ENCODE data around the gene MAPK10.
"Not testable (repeated sequence)": the region's sequence is repeated elsewhere in the genome, so short reads cannot be mapped to it uniquely, and the experiment has no call there.

Gene MAPK10

DNA sequence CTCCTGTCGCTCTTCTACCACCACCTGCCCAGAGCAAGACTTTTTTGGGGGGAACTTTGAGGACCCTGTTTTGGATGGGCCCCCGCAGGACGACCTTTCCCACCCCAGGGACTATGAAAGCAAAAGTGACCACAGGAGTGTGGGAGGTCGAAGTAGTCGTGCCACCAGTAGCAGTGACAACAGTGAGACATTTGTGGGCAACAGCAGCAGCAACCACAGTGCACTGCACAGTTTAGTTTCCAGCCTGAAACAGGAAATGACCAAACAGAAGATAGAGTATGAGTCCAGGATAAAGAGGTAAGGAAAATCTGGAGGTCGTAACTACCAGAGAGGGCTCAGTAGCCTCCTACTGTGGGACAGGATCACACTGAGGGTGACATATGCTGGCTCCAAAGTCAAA lies 364.5 kb downstream of the MAPK10 start:
- DNase-seq (ENCODE audit: extremely low read depth in 1 of 2, low read depth in 1 of 2), result no peak

DNA sequence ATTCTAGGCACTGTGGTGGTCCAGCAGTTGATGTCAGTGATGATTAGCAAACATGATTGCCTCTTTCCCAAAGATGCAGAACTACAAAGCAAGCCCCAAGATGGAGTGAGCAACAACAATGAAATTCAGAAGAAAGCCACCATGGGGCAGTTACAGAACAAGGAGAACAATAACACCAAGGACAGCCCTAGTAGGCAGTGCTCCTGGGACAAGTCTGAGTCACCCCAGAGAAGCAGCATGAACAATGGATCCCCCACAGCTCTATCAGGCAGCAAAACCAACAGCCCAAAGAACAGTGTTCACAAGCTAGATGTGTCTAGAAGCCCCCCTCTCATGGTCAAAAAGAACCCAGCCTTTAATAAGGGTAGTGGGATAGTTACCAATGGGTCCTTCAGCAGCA lies 365.3 kb downstream of the MAPK10 start:
- no peak for DNase-seq (ENCODE audit: extremely low read depth in 1 of 2, low read depth in 1 of 2)

DNA sequence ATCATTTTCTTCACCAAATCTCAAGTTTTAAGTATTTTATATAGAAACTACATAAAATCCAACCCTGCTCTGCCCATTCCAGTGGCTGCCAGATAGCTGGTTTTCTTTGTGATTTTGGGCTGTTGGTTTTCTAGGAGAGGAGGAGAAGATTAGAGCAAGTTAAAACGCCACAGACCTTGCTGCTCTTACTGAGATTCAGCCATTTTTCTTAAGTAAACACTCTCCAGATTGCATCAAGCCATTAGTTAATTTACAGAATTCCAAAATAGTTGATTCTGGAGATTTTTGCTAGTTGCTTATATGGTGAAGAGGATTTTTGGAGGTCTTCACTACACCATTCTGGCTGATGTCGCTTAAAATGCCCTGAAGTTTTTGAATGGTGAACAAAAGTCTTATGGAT lies 366.2 kb downstream of the MAPK10 start:
- DNase-seq (ENCODE audit: extremely low read depth in 1 of 2, low read depth in 1 of 2), result no peak

DNA sequence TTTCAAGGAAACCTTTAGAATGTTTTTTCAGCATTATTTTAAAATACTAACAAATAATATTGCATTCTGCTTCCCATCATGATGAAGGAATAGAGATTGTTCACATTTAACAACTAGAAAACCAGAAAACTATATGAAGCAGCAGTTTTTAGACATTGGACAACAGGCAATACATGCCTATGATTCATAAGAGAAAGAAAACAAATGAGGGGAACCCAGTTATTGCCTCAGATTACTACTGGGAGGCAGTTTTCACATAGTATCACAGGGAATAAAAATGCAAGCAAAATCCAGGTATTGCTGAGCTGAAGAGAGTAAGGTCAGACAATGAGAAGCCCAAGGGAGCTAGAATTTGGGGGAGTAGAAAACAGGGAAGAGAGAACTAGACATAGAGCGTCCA lies 373.6 kb downstream of the MAPK10 start:
- no peak for DNase-seq (ENCODE audit: extremely low read depth in 1 of 2, low read depth in 1 of 2)

DNA sequence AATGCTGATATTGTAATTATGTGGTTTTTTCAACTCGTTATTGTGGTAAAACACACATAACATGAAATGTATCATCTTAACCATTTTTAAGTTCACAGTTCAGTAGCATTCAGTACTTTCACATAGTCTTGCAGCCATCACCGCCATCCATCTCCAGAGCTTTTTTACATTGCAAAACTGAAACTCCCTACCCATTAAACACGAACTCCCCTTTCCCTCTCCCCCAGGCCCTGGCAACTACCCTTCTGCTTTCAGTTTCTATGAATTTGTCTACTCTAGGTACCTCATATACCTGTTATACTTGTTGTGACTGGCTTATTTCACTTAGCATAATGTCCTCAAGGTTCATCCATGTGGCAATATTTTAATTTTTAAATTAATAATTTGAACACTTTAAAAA lies 380.6 kb downstream of the MAPK10 start:
- DNase-seq (ENCODE audit: extremely low read depth in 1 of 2, low read depth in 1 of 2), result no peak

DNA sequence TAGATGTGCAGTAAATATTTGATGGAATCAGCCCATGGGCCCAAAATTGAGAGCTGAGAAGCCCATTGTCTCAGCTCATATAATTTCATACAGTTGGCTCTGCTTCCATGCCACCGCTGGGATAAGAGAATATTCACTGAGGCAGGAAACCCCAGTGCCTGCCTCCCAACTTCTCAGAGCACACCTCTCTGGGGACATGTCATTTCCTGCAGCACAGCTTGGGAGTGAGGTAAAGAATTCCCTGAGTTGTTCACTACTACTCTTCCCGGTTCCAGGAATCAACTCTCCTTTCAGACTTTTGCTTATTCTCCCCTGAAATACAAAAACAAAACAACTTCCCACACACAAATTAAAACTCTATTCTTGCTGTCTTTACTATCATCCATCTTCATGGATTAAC lies 389.3 kb downstream of the MAPK10 start:
- DNase-seq (ENCODE audit: extremely low read depth in 1 of 2, low read depth in 1 of 2), result no peak

DNA sequence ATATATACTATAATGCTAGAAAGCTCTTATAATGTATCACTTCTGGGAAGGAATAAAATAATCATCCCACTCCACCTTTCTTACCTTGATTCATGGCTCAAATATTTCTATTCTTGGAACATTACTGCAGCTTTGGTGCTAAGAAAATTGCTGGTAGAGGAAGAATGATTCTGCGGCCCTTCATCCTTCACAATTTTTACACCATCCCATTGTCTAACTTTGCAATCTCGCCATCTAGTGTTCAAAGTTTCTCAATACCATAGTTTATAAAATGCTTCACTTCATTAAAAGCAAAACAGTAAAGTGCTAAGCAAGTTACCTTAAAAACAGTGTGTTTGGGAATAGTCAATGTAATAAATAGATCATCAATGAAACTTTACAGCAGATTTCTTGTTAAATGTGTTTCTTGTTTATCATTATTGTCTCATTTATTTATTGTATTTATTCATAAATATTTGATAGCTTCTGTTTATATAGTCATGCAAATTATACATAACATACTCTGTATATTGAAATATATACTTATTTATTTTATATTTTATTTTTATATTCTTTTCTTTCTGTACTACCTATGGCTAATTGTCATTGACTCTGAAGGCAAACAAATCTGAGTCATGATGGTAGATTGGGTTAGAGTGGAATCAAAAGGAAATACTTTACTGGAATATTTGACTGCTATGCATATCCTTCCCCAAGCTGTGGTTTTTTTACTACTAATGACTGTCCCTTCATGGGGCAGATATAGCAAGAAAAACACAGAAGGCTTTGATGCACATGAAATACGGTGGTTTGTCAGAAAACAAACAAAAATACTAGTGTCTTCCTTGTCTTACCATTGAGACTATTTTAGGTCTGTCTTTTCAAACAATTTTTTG lies 390.7 kb downstream of the MAPK10 start:
- DNase-seq (ENCODE audit: extremely low read depth in 1 of 2, low read depth in 1 of 2), result no peak

DNA sequence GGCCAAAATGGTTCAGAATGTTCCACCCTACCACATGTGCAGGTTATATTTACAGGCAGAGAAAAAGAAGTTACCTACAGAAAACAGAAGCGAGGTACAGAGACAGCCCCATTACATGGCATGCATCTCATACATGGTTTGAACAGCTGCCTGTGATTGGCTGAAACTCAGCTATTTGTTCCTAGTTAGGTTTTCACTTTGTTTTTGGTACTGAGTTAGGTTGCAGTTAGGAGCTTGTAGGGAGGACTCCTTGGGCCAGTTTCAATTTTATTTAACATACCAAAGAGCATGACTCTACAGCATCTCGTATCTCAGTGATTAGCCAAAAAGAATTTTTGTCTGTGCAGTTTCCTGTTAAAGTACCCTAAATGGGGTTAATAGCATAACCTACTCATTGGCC lies 392.0 kb downstream of the MAPK10 start:
- no peak for DNase-seq (ENCODE audit: extremely low read depth in 1 of 2, low read depth in 1 of 2)

DNA sequence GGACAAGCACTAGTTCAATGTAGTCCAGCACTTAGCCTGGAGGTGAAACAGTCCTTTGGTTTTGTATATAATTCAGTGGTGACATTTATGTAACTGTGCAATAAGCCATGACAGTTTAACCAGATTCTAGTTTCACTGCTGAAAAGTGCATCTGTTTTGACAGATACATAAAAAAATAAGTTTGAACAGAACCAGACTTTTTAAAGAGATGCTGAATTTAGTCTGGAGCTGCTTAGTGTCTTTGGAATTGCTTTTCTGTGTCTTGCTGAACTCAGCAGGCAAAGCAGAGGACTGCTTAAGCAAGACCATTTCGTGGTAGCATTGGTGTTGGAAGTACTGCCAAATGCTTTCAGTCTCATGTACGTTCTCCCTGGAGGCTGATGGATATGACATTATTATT lies 393.5 kb downstream of the MAPK10 start:
- no peak for DNase-seq (ENCODE audit: extremely low read depth in 1 of 2, low read depth in 1 of 2)

DNA sequence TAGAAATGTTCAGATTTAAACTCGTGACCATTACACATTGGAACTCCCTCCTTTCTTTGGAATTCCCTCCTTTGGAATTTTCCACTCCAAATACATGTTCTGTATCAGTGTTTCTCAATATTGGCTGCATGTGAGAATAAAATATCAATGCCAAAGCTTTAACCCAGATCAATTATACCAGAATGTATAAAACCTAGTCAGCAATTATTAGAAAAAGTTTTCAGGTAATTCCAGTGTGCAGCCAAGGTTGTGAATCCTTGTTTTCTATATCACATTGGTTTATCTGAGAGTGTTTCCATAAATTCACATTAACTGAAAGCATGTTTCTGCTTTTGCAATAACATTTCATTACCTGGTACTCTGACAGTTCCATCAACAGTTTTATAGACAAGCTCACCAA lies 394.3 kb downstream of the MAPK10 start:
- no peak for DNase-seq (ENCODE audit: extremely low read depth in 1 of 2, low read depth in 1 of 2)

DNA sequence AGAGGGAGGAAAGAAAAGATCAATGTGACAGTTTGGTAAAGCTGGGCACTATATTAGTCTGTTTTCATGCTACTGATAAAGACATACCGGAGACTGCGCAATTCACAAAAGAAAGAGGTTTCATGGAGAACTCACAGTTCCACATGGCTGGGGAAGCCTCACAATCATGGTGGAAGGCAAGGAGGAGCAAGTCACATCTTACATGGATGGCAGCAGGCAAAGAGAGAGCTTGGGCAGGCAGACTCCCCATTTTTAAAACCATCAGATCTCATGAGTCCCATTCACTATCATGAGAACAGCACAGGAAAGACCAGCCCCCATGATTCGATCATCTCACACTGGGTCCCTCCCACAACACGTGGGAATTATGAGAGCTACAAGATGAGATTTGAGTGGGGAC lies 394.8 kb downstream of the MAPK10 start:
- DNase-seq (ENCODE audit: extremely low read depth in 1 of 2, low read depth in 1 of 2), result not testable (repeated sequence)

DNA sequence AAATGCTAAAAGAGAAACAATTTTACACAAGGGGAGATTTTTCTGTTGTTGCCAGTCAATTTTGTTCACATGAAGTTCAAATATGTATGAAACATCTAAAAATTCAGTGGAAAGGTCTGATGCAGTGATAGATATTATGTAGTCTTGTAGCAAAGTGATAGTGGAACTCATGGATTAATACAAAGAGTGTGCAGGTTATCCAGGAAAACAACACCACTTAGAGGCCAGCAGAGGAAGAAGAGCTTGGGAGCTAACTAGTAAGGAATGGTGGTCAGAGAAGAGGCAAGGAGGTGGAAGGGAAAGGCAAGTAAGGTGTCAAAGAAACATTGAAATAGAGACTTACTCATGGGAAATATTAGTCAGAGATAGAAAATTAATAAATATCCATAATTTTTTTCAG lies 395.6 kb downstream of the MAPK10 start:
- DNase-seq (ENCODE audit: extremely low read depth in 1 of 2, low read depth in 1 of 2), result no peak

DNA sequence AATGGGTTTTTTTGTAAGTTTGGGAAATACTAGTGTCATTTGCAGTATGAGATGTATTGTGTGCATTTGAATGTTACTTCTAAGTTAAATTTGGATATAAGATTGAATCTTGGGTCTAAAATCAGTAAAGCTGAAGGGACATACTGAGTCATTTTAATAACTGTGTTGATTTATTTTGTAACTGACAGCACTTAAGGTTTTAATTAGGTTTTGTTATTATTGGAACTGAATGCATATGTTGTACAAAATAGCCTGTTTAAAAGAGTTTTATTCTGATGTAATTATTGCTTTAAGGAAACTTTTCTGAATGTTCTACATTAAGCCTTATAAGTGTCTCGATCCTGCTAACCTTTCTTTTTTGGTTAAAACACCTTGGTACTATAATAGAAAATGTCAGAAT lies 396.6 kb downstream of the MAPK10 start:
- no peak for DNase-seq (ENCODE audit: extremely low read depth in 1 of 2, low read depth in 1 of 2)

DNA sequence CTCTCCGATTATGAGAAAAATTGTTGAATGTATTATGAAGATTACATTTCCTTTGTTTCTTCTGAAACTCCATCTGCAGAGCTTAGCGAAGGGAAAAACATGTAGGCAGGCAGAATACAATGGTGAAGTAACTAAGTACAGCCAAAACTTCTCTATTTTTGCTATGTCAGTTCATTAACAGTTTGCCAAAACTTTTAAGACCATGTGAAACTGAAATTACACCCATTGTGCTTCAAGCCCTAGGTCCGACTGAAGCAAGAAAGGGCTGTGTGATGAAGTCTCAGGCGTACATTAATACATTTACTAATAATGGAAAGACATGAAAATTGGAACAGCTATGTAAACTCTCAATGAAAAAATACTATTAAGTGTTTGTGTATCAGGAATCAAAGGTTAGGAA lies 398.0 kb downstream of the MAPK10 start:
- no peak for DNase-seq (ENCODE audit: extremely low read depth in 1 of 2, low read depth in 1 of 2)

DNA sequence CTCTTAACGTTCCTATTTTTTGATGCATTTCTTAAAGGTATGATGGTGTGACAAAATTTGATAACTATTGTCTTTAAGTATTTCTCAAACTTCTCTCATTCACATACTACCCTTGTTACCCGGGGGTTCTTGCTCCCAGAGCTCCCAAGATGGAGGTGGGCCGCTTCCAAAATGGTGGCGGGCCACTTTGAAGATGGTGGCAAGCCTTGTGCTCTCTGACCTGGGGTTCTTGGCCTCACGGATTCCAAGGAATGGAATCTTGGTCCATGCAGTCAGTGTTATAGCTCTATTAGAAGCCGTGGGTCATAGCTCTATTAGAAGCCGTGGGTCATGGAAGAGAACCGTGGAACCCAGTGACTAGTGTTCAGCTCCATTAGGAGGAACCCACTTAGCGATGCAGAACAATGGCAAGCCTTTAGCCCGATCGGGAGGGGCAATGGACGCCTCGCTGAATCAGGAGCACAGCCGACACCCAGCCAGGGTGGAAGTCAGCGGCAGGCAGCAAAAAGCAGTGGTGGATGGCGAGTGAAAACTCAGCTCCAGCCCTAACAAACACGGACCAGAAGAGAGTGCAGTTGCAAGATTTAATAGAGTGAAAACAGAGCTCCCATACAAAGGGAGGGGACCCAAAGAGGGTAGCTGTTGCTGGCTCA lies 403.4 kb downstream of the MAPK10 start:
- no peak for DNase-seq (ENCODE audit: extremely low read depth in 1 of 2, low read depth in 1 of 2)

DNA sequence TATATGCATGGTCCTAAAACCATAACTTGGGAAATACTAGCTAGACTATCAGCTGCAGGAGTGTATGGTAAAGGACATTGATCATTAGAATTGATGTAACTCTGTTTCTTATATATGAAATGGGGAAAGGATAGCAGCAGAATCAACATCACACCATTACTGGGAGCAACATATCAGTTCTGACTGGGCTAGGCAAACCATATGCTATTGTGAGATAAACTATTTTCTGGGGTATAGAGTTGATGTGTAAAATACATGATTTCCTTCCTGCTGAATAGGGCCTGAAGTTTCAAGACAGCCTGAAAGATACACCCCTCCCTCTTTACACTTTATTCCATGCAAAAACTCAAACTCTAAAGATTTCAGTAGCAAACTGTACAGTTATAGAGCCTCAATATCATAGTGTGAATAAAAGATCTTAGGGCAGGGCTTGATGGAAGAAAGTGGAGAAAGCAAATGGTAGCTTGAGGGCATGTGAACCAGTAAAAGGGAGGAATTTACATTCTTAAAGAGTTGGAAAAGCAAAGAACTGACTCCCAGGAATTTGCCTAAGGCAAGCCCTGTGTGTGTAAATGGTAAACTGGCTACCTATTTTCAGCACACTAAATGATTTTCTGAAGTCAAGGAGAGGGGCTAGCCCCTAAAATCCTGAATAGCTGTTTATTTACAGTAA lies 404.1 kb downstream of the MAPK10 start:
- DNase-seq (ENCODE audit: extremely low read depth in 1 of 2, low read depth in 1 of 2), result no peak

DNA sequence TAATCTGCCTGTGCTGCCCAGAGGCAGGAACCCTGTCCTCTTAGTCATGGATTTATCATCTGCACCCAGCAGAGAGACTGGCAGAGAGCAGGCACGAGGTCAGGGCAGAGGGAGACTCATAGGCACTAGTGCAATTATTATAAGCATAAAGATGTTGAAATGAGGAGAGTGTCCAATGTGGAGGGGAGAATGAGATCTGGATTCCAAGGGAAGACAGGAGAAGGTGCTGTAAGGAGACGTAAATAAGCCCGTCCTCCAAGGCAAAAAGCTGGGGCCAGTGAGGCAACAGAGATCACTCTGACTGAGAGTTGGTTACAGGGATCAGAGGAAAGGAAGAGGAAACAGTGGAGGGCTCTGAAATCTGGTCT lies 406.2 kb downstream of the MAPK10 start:
- DNase-seq (ENCODE audit: extremely low read depth in 1 of 2, low read depth in 1 of 2), result no peak

DNA sequence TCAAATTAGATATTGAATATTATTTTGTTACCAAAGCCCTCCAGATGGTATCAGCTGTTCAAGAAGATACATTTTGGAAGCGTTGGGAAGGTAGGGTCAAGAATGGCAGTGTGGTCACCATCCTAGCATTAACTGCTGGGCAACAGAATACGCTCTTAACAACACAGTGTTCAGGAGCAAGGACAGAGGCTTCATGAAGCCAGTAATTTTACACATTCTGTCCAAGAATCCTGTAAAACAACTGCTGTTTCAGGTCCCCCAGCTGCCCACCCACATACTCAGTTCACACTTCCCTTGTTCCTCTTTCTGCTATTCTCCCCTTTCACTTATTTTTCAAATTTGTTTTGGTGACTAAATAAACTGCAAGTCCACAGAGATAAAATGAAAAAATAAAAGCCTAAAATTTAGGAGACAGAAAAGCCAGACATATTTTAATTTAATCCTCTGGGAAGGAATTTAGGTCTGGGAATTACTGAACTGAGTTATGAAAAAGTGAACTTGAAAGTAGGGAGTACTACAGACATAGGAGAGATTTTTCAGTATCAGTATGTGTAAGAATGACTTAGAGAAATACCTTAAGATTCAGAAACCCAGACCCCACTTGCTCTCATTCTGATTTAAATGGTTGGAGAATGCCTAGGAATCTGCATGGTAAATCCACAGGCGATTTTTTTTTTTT lies 406.7 kb downstream of the MAPK10 start:
- DNase-seq (ENCODE audit: extremely low read depth in 1 of 2, low read depth in 1 of 2), result no peak

DNA sequence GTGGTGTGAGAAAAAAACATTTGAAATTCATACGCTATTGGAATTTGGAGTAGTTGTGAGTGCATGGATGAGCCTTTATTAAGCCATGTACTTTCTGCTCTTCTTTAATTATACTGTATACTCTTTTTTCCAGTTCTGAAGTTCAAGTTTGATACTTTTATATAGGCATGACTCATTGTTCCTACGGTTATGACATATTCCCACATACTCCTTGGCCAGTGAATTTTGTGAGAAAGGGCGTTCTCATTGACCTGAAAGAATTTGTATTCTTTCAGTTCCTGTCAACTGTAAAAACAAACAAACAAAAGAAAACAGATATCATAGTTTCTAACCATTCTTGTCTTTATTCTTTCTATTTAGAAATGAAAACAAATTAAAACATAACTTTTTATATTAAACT lies 407.3 kb downstream of the MAPK10 start:
- no peak for DNase-seq (ENCODE audit: extremely low read depth in 1 of 2, low read depth in 1 of 2)

DNA sequence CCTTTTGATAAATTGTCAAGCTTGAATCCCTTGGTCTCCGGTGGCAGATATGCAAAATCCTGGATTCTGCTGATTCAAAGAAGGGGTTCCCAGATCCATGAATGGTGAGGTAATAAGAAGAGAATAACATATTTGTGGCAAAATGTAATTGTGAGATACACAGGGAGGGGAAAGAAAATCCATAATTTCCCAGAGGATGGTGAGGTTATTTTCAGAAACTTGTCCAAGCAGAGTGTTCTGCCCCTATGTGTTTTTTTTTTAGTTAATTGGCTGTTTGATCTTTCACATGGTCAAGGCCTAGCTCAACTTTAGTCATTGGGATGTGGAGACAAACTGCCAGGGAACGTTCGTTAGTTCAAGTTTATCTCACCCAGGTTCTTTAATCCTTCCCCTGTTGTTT lies 408.8 kb downstream of the MAPK10 start:
- DNase-seq (ENCODE audit: extremely low read depth in 1 of 2, low read depth in 1 of 2), result no peak

DNA sequence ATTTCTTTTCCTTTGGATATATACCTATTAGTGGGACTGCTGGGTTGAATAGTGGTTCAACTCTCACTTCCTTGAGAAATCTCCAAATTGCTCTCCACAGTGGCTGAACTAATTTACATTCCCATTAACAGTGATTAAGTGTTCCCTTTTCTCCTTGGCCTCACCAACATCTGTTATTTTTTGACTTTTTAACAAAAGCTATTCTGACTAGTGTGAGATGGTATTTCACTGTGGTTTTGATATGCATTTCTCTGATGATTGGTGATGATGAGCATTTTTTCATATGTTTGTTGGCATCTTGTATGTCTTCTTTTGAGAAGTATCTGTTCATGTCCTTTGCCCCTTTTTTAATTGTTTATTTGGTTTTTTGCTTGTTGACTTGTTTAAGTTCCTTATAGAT lies 413.0 kb downstream of the MAPK10 start:
- no peak for DNase-seq (ENCODE audit: extremely low read depth in 1 of 2, low read depth in 1 of 2)

DNA sequence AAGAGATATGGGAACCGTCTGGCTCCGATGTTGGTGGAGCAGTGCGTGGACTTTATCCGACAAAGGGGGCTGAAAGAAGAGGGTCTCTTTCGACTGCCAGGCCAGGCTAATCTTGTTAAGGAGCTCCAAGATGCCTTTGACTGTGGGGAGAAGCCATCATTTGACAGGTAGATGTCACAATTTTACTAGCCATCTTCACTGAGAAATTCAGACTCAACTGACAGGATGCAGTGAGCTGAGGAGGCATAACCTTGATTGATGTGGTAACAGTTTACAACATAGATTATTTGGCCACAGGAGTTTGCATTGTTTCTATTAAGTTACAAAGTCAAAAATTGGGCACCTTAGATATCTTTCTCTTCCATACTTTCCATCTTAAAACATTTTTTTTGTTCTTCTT lies 417.7 kb downstream of the MAPK10 start:
- no peak for DNase-seq (ENCODE audit: extremely low read depth in 1 of 2, low read depth in 1 of 2)
